Skeletal muscle tissue (tissue), 4 donors: Measurements from ENCODE around the gene PGP. TPM values are rescaled to one million over a fixed set of nuclear protein-coding genes. Genes with fewer than 3 reads are reported as not detected.

ENCODE experiments used
- H3K27ac ChIP-seq: one replicate; pipeline ENCODE4 v1.7.0; 2013; ENCODE audit warnings: mild to moderate bottlenecking, low read depth, low read length, inconsistent platforms
- H3K27me3 ChIP-seq, 3 donors: one replicate each; pipeline ENCODE4 v1.7.0; 2013; ENCODE audit warnings: low read length in 3 of 3; ENCODE audit not compliant: control insufficient read depth in 3 of 3, insufficient read depth in 3 of 3
- H3K36me3 ChIP-seq, 3 donors: one replicate each; pipeline ENCODE4 v1.7.0; 2013; ENCODE audit warnings: low read length in 3 of 3; ENCODE audit not compliant: control insufficient read depth in 3 of 3, insufficient read depth in 3 of 3
- H3K4me1 ChIP-seq, 3 donors: one replicate each; pipeline ENCODE4 v1.7.0; 2013; ENCODE audit warnings: low read length in 3 of 3, mild to moderate bottlenecking in 3 of 3; ENCODE audit not compliant: control insufficient read depth in 3 of 3, insufficient read depth in 3 of 3
- H3K4me3 ChIP-seq, 3 donors: one replicate each; pipeline ENCODE4 v1.7.0; 2013; ENCODE audit warnings: low read length in 3 of 3
- H3K9ac ChIP-seq, 3 donors: one replicate each; pipeline ENCODE4 v1.7.0; 2013; ENCODE audit warnings: low read length in 3 of 3, mild to moderate bottlenecking in 3 of 3, moderate library complexity in 2 of 3, low read depth in 1 of 3
- H3K9me3 ChIP-seq, 3 donors: one replicate each; pipeline ENCODE4 v1.7.0; 2013; ENCODE audit warnings: low read length in 3 of 3; ENCODE audit not compliant: control insufficient read depth in 3 of 3
- total RNA-seq: library from RNA; depleted of rRNA; stranded (reverse); fragments of >200 nt; gene quantifications from one replicate; pipeline ENCODE4 v1.2.3, GENCODE V29; 2014
- donor health status: Osteomylitis.

PGP gene
- total RNA-seq, 1 donor from 2014 or later, result 9.9 TPM

DNA sequence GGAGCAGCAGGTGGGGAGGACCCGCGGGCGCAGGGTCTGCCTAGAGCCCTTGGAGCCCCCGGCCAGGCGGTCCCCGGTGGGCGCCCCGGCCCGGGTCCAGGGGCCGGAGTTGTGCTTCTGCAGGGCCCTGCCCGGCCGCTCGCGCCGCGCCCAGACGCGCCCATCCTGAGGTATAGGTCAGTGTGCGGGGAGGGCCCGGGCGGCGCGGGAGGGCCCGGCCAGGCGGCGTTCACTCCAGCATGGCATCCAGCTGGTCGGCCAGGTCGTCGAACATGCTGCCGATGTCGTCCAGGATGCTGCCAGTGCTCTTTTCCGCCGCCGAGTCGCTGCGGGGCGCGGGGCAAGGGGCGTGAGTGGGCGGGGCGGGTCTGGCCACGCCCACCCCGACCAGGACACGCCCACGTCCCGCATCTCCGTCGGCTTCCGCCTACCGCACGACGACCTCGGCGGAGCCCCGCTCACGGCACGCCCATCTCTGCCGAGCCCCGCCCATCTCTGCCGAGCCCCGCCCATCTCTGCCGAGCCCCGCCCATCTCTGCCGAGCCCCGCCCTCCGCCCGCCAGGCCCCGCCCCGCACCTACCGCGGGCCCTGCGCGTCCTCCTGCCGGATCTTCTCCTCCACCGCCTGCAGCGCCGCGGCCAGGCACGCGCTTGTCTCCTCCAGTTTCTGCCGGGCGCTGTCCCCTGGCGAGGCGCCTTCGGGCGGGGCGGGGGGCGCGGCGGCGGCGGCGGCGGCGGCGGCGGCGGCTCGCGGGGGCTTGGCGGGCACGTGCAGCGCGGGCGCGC, 36.1 kb downstream of the PGP start:
- no peaks in the 10 kb centered on the region for H3K27me3 ChIP-seq
- peaks cover 30 to 34% (median 32%) of the 10 kb centered on the region in 3 donors for H3K36me3 ChIP-seq
- no peaks in the 10 kb centered on the region for H3K4me1 ChIP-seq
- no peak overlapping the region for H3K9ac ChIP-seq
- H3K27ac ChIP-seq, result no peak overlapping the region
- no peaks in the 10 kb centered on the region for H3K9me3 ChIP-seq
- H3K4me3 ChIP-seq, result no peak overlapping the region

DNA sequence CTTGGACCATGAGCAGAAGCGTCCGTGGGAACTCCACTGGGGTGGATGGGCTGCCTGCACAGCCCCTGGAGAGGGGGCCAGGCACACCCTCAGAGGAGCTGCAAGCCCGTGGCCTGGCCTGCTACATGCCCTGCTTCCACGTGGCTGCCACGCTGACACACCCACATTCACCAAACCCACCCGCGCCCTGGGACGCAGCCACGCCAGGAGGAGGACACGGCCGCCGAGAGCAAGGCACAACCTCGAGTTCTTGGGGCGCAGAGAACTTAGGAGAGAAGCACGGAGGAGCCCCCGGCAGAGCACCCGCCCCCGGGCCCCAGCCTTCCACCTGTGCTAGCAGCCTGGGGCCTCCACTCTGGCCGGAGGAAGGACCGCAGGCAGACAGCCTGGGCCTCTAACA, 37.1 kb downstream of the PGP start:
- Histone ChIP-seq H3K9me3 (no peaks in the 10 kb centered on the region), H3K27me3 (no peaks in the 10 kb centered on the region), H3K36me3 (peaks cover 32 to 37% (median 36%) of the 10 kb centered on the region in 3 donors), H3K4me3 (no peak overlapping the region), H3K27ac (no peak overlapping the region), H3K4me1 (no peaks in the 10 kb centered on the region), H3K9ac (no peak overlapping the region)

DNA sequence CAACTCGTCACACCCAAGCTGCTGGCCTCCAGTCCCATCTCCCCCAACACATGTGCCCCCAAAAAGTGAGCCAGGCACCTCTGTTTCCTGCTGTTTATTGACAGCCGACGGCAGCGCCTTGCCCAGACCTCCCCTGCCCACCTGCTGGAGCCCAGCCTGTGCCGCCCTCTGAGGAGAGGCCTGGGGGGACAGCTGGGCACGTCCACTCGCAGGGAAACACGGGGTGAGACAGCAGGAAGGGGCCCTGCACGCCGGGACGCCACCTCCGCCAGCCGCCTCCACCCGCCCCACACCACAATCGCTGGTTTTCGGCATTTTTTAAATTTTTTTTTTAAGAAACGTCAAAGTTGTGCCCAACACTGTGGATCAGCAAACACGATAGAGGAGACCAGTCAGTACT, 37.5 kb downstream of the PGP start:
- peaks cover 32 to 37% (median 36%) of the 10 kb centered on the region in 3 donors for H3K36me3 ChIP-seq
- H3K4me1 ChIP-seq, result no peaks in the 10 kb centered on the region
- no peaks in the 10 kb centered on the region for H3K9me3 ChIP-seq

DNA sequence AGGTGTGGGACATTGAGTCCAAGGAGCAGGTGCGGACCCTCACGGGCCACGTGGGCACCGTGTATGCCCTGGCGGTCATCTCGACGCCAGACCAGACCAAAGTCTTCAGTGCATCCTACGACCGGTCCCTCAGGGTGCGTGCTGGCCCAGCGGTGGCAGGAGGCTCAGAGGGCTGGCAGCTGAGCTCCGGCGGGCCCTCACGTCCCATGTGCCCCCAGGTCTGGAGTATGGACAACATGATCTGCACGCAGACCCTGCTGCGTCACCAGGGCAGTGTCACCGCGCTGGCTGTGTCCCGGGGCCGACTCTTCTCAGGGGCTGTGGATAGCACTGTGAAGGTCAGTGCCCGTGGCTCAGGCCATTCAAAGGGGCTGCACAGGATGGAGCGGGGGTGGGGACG, 38.6 kb downstream of the PGP start:
- Histone ChIP-seq H3K9me3 (no peaks in the 10 kb centered on the region), H3K4me3 (no peak overlapping the region), H3K36me3 (peaks cover 36 to 44% (median 40%) of the 10 kb centered on the region in 3 donors), H3K27me3 (no peaks in the 10 kb centered on the region), H3K27ac (no peak overlapping the region), H3K9ac (no peak overlapping the region), H3K4me1 (no peaks in the 10 kb centered on the region)

More for the DNA sequence above, 37.5 kb downstream of the PGP start:
- no peak overlapping the region for H3K27ac ChIP-seq
- no peaks in the 10 kb centered on the region for H3K27me3 ChIP-seq
- no peak overlapping the region for H3K4me3 ChIP-seq
- H3K9ac ChIP-seq, result no peak overlapping the region

DNA sequence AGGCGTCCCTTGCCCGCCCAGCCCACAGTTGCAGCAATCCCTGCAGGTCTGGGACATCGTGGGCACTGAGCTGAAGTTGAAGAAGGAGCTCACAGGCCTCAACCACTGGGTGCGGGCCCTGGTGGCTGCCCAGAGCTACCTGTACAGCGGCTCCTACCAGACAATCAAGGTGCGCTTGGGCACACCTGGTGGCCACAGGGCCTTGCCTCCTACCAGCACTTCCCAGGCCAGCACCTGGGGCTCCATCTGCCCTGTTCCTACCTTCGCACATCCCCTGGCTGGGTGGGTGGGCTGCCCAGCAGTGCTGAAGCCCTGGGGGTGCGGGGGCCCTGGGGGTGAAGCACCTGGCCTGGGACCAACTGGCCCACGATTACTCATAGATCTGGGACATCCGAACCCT, 39.2 kb downstream of the PGP start:
- no peaks in the 10 kb centered on the region for H3K27me3 ChIP-seq
- no peak overlapping the region for H3K27ac ChIP-seq
- H3K9ac ChIP-seq, result no peak overlapping the region
- H3K4me1 ChIP-seq, result no peaks in the 10 kb centered on the region
- H3K4me3 ChIP-seq, result no peak overlapping the region
- H3K36me3 ChIP-seq, result peaks cover 36 to 44% (median 40%) of the 10 kb centered on the region in 3 donors
- no peaks in the 10 kb centered on the region for H3K9me3 ChIP-seq

DNA sequence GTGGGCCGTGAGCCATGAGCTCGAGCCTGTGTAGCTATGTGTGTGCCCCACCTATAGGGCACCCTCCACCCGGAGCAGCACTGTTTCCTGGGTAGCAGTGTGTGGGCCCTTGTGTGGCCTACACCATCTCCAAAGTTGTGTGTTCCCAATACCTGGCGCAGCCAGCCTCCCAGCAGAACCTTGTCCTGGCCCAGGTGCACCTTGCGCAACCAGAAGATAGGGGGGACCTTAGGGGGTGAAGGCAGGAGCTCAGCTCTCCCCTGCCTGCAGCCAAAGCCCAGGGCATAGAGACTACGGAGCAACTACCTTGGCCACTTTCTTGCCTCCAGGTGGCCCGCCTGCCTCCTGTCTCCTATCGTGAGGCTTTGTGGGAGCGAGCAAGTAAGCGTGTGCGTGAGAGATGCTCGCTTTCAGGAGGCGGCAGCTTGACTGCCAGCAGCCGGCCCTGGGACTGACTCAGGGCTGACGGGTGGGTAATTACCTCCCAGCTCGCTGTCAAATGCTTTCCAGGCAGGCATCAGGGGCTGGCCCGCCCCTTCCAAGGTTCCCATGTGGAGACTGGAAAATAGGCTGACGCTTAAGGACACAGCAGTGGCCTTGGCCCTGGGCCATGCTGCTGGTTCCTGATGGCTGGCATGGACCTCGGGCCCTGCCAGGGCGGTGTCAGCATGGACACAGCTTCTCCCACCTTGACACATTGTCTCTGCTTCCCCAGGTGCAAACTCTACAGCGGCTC, 40.1 kb downstream of the PGP start:
- no peak overlapping the region for H3K4me3 ChIP-seq
- peaks cover 2 to 6% (median 5%) of the 10 kb centered on the region in 3 donors for H3K4me1 ChIP-seq
- no peak overlapping the region for H3K27ac ChIP-seq
- no peak overlapping the region for H3K9ac ChIP-seq
- H3K9me3 ChIP-seq, result no peaks in the 10 kb centered on the region
- H3K27me3 ChIP-seq, result no peaks in the 10 kb centered on the region
- peaks cover 36 to 44% (median 40%) of the 10 kb centered on the region in 3 donors for H3K36me3 ChIP-seq

DNA sequence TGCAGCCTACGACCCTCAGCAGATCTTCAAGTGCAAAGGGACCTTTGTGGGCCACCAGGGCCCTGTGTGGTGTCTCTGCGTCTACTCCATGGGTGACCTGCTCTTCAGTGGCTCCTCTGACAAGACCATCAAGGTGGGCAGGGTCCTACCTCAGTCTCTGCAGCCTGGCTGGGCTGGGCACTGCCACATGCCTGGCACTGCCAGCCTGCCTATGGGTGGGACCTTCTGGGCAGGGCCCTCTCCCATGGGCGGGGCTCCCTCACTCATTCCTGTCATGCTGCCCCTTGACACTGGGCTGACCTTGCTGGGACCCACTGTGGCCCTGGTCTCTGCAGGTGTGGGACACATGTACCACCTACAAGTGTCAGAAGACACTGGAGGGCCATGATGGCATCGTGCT, 40.7 kb downstream of the PGP start:
- Histone ChIP-seq H3K9ac (no peak overlapping the region), H3K27ac (no peak overlapping the region), H3K36me3 (peaks cover 36 to 46% (median 40%) of the 10 kb centered on the region in 3 donors), H3K9me3 (no peaks in the 10 kb centered on the region), H3K4me1 (peaks cover 4 to 11% (median 9%) of the 10 kb centered on the region in 3 donors), H3K4me3 (no peak overlapping the region), H3K27me3 (no peaks in the 10 kb centered on the region)

DNA sequence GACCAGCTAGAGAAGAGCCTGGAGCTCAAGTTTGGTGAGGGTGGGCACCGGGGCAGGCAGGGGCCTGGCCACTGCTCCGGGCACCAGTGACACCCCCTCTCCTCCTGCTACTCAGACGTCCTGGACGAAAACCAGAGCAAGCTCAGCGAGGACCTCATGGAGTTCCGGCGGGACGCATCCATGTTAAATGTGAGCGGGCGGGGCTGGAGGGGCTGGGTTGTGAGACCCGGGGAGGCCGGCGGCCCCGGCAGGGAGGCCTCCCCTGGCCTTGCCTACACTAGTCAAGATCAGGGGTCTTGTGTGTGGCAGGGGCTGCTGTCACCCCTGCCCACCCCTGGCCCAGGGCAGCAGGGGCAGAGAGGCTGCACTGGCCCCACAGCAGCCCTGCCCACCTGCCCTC, 41.3 kb downstream of the PGP start:
- Histone ChIP-seq H3K27ac (no peak overlapping the region), H3K36me3 (peaks cover 36 to 46% (median 44%) of the 10 kb centered on the region in 3 donors)

DNA sequence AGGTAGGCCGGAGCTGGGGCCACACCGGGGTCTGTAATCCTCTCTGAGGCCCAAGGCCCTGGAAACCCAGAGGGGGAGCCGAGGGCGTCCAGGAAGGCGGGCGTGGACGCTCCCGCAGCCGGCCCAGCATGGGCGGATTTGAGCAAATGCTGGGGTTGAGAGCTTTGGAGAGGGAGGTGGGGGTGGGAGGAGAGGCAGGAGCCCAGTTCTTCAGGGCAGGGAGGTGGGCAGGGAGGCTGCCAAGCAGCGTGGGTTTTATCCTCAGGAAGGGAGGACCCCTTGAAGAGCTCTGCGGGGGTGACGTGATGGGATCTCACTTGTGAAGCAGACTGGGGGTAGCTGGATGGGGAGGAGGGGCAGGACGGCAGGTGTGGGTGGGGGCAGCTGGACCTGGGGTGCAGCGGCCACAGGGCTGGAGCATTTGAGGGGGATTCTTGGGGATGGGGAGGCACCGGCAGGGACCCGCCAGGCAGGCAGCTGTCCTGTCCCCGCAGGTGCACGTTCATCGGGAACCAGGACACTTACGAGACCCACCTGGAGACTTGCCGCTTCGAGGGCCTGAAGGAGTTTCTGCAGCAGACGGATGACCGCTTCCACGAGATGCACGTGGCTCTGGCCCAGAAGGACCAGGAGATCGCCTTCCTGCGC, 41.8 kb downstream of the PGP start:
- H3K27ac ChIP-seq, result no peak overlapping the region
- H3K4me3 ChIP-seq, result no peak overlapping the region
- H3K9ac ChIP-seq, result no peak overlapping the region
- H3K9me3 ChIP-seq, result no peaks in the 10 kb centered on the region
- H3K4me1 ChIP-seq, result peaks cover 4 to 11% (median 9%) of the 10 kb centered on the region in 3 donors
- H3K27me3 ChIP-seq, result no peaks in the 10 kb centered on the region
- H3K36me3 ChIP-seq, result peaks cover 39 to 50% (median 49%) of the 10 kb centered on the region in 3 donors

More for the DNA sequence above, 41.3 kb downstream of the PGP start:
- Histone ChIP-seq H3K9me3 (no peaks in the 10 kb centered on the region), H3K27me3 (no peaks in the 10 kb centered on the region), H3K4me3 (no peak overlapping the region), H3K9ac (no peak overlapping the region), H3K4me1 (peaks cover 4 to 11% (median 9%) of the 10 kb centered on the region in 3 donors)
